Caco-2 (cell line): ENCODE measurements around the gene TMC5. TPM values are rescaled to one million over a fixed set of nuclear protein-coding genes. Genes with fewer than 3 reads are reported as not detected.

ENCODE experiments used
- BruUV-seq: library from RNA; stranded (reverse); fragments of 400-500 nt; replicated peaks from 2 replicates; lab custom pipeline; 2021; lab: Mats Ljungman, UMichigan
- CTCF ChIA-PET: fragments of 300-600 bp; sonication (Branson Sonifier 250); formaldehyde crosslinking; loops from one replicate; lab custom pipeline; 2022; ENCODE audit warnings: antibody characterized with exemption; lab: Charles Lee
- POLR2A ChIA-PET: fragments of 300-600 bp; sonication (Branson Sonifier 250); formaldehyde crosslinking; loops from one replicate; lab custom pipeline; 2022; ENCODE audit warnings: antibody characterized with exemption; lab: Charles Lee
- DNase-seq, 2 experiments: peaks; one replicate each; pipeline versions ENCODE4 v3.0.0 to v3.0.0-alpha.2; 2020 to 2022
- H3K27me3 ChIP-seq: replicated peaks from 2 replicates; pipeline ENCODE4 v1.6.0; 2011; ENCODE audit warnings: low read length; ENCODE audit not compliant: control insufficient read depth, insufficient read depth
- H3K36me3 ChIP-seq: 2 replicates; pipeline ENCODE4 v1.5.1; 2011; ENCODE audit warnings: low read length; ENCODE audit not compliant: control insufficient read depth, insufficient read depth
- H3K4me1 ChIP-seq: fragments of 250-450 bp; sonication (Bioruptor Pico); 2 replicates; pipeline ENCODE4 v1.5.1; 2020; ENCODE audit warnings: mild to moderate bottlenecking
- H3K4me3 ChIP-seq: 2 replicates; pipeline ENCODE4 v1.5.1; 2011; ENCODE audit warnings: low read depth, mild to moderate bottlenecking, control low read depth, low read length
- H3K9me3 ChIP-seq: fragments of 250-450 bp; sonication (Bioruptor Pico); 2 replicates; pipeline ENCODE4 v1.5.1; 2020; ENCODE audit warnings: mild to moderate bottlenecking, moderate library complexity
- H3K27ac Mint-ChIP-seq: one replicate; pipeline ENCODE4 v1.8.0; 2022; ENCODE audit warnings: mixed read lengths; ENCODE audit not compliant: unreplicated experiment
- H3K27me3 Mint-ChIP-seq: one replicate; pipeline ENCODE4 v1.8.0; 2022; ENCODE audit warnings: mixed read lengths; ENCODE audit not compliant: insufficient read depth, unreplicated experiment
- H3K36me3 Mint-ChIP-seq: one replicate; pipeline ENCODE4 v1.8.0; 2022; ENCODE audit warnings: mild to moderate bottlenecking, mixed read lengths; ENCODE audit not compliant: insufficient read depth, unreplicated experiment
- H3K4me1 Mint-ChIP-seq: one replicate; pipeline ENCODE4 v1.8.0; 2022; ENCODE audit warnings: low read depth, mixed read lengths; ENCODE audit not compliant: unreplicated experiment
- H3K4me3 Mint-ChIP-seq: one replicate; pipeline ENCODE4 v1.8.0; 2022; ENCODE audit warnings: mild to moderate bottlenecking, moderate library complexity, mixed read lengths; ENCODE audit not compliant: unreplicated experiment
- H3K9me3 Mint-ChIP-seq: one replicate; pipeline ENCODE4 v1.8.0; 2022; ENCODE audit warnings: mixed read lengths; ENCODE audit not compliant: unreplicated experiment
- CTCF ChIP-seq, 2 experiments: fragments of 200-600 bp in 1 of 2; IDR thresholded peaks; 1 replicate in 1 of 2; 2 replicates in 1 of 2; pipeline versions ENCODE4 v1.5.1 to v1.8.0; 2011 to 2022; ENCODE audit warnings: antibody characterized with exemption in 1 of 2, control low read depth in 1 of 2, inconsistent platforms in 1 of 2, low read depth in 1 of 2, low read length in 1 of 2, mild to moderate bottlenecking in 1 of 2, moderate library complexity in 1 of 2; ENCODE audit not compliant: insufficient read depth in 1 of 2, severe bottlenecking in 1 of 2, unreplicated experiment in 1 of 2
- intact Hi-C: fragments of 100-400 bp; cut with micrococcal nuclease; formaldehyde crosslinking; loops from one replicate; pipeline ENCODE4 v1.10.0; 2022; ENCODE audit not compliant: unreplicated experiment
- total RNA-seq: library from RNA; stranded (reverse); gene quantifications from 2 replicates; pipeline ENCODE4 v1.2.3, GENCODE V29; 2022

The TMC5 gene
- total RNA-seq, 1 experiment from 2014 or later = 2.3 TPM

DNA sequence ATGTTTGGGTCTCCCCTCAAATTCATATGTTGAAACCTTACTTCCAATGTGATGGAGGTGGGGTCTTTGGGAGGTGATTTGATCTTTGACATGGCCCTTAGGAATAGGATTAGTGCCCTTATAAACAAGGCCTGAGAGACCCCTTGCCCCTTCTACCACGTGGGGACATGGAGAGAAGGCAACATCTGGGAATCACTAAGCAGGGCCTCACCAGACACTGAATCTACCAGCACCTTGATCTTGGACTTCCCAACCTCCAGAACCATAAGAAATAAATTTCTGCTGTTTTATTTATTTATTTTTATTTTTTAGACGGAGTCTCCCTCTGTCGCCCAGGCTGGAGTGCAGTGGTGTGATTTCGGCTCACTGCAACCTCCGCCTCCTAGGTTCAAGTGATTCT is 64.1 kb downstream of the TMC5 start:
- intact Hi-C loops = no loop called here
- H3K36me3 Mint-ChIP-seq = no peaks in the 10 kb centered on the region
- BruUV-seq = no TSS peak

DNA sequence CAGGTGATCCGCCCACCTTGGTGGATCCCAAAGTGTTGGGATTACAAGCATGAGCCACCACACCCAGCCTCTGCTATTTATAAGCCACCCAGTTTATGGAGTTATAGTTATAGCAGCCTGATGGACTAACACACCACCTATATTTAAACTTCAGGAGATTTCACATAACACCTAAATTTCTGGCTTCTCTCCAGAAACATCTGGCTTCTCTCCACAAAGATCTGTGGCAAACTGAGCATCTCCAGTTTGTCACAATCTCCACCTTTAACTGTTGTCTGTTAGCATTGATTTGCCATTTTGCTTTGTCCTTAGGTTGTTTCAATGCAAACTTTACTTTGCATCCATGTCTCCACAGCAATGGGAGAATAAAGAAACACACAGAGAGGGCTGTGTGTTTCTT is 64.6 kb downstream of the TMC5 start:
- H3K27ac Mint-ChIP-seq = no peak overlapping the region
- Histone ChIP-seq H3K36me3 (no peaks in the 10 kb centered on the region), H3K4me3 (no peak overlapping the region), H3K27me3 (no peaks in the 10 kb centered on the region), H3K9me3 (no peaks in the 10 kb centered on the region), H3K4me1 (no peaks in the 10 kb centered on the region)
- BruUV-seq = no TSS peak
- ChIA-PET CTCF (no interaction called here), POLR2A (no interaction called here)
- no peaks in the 10 kb centered on the region for H3K4me1 Mint-ChIP-seq
- intact Hi-C loops = no loop called here
- H3K36me3 Mint-ChIP-seq = no peaks in the 10 kb centered on the region
- no peaks in the 10 kb centered on the region for H3K9me3 Mint-ChIP-seq
- DNase-seq = no peak
- H3K4me3 Mint-ChIP-seq = no peak overlapping the region
- H3K27me3 Mint-ChIP-seq = no peaks in the 10 kb centered on the region
- TF ChIP-seq CTCF (IDR thresholded peaks at IDR 0.05; ENCODE audit: insufficient read depth in 1 of 2, low read depth in 1 of 2, low read length in 1 of 2, severe bottlenecking in 1 of 2, unreplicated experiment in 1 of 2) = no peak

More for the DNA sequence above, 64.1 kb downstream of the TMC5 start:
- H3K27me3 ChIP-seq = no peaks in the 10 kb centered on the region
- no peak overlapping the region for H3K27ac Mint-ChIP-seq
- no peaks in the 10 kb centered on the region for H3K4me1 Mint-ChIP-seq
- POLR2A ChIA-PET = no interaction called here
- no peak for DNase-seq
- CTCF ChIA-PET = no interaction called here
- H3K4me3 Mint-ChIP-seq = no peak overlapping the region
- H3K4me1 ChIP-seq = no peaks in the 10 kb centered on the region
- no peaks in the 10 kb centered on the region for H3K27me3 Mint-ChIP-seq
- no peaks in the 10 kb centered on the region for H3K9me3 ChIP-seq
- no peaks in the 10 kb centered on the region for H3K9me3 Mint-ChIP-seq
- H3K36me3 ChIP-seq = no peaks in the 10 kb centered on the region
- H3K4me3 ChIP-seq = no peak overlapping the region
- TF ChIP-seq CTCF (IDR thresholded peaks at IDR 0.05; ENCODE audit: insufficient read depth in 1 of 2, low read depth in 1 of 2, low read length in 1 of 2, severe bottlenecking in 1 of 2, unreplicated experiment in 1 of 2) = no peak

- BruUV-seq = no TSS peak
- CTCF ChIA-PET = no interaction called here
- DNase-seq = no peak
These were observed 66.4 kb downstream of the TMC5 start for GRCh38 chr16:19484096-19484495.

More at GRCh38 chr16:19484096-19484495, 66.4 kb downstream of the TMC5 start:
- H3K36me3 ChIP-seq = no peaks in the 10 kb centered on the region
- POLR2A ChIA-PET = no interaction called here
- Mint-ChIP-seq H3K36me3 (no peaks in the 10 kb centered on the region), H3K27me3 (no peaks in the 10 kb centered on the region), H3K4me3 (no peak overlapping the region), H3K27ac (no peak overlapping the region), H3K4me1 (peaks cover 8% of the 10 kb centered on the region), H3K9me3 (no peaks in the 10 kb centered on the region)
- H3K4me1 ChIP-seq = no peaks in the 10 kb centered on the region
- intact Hi-C loops = no loop called here
- H3K4me3 ChIP-seq = no peak overlapping the region
- no peaks in the 10 kb centered on the region for H3K27me3 ChIP-seq
- TF ChIP-seq CTCF (IDR thresholded peaks at IDR 0.05; ENCODE audit: insufficient read depth in 1 of 2, low read depth in 1 of 2, low read length in 1 of 2, severe bottlenecking in 1 of 2, unreplicated experiment in 1 of 2) = no peak
- no peaks in the 10 kb centered on the region for H3K9me3 ChIP-seq
